Measurements from ENCODE around the gene CST1. TPM values are rescaled to one million over a fixed set of nuclear protein-coding genes. Genes with fewer than 3 reads are reported as not detected.
A peak's percentile ranks its signal among the peaks of the same experiment; 100 is the strongest.
"Not testable (repeated sequence)": the region's sequence is repeated elsewhere in the genome, so short reads cannot be mapped to it uniquely, and the experiment has no call there.

Gene CST1
- total RNA-seq, 6 donors from 2014 or later = not detected

DNA sequence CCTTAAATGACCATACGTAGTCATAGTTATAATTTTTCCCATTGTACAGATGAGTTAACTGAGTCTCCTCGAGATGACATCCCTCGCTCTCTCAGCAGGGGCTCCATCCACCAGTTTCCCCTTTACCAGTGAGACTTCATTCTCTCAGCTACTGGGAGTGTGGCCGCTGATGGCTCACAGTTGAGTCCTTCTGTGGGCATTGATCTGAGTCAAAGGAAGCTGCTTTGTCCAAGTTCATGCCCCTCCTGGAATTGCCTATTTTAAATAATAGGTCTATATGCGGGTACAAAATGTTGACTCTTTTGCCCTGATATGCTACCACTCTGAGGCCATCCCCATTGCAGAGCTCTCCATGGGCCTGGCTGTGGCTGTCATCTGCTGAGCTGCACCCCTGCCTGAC lies 14.8 kb upstream of the CST1 start:
- WGBS, 2 donors = 83 to 94% methylated on average over 4 to 5 of the region's 5 CpGs

DNA sequence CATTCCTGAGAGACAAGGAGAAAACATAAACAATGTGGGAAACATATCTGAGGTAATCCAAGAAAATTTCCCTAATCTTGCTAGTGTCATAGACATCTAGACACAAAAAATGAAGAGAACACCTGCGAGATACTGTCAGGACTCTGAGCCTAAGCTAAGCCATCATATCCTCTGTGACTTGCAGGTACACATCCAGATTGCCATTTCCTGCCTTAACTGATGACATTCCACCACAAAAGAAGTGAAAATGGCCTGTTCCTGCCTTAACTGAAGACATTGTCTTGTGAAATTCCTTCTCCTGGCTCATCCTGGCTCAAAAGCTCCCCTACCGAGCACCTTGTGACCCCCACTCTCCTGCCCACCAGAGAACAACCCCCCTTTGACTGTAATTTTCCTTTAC lies 13.9 kb upstream of the CST1 start:
- WGBS, 2 donors = 29 to 58% methylated on average over 2 of the region's 2 CpGs

More for the DNA sequence above, 14.8 kb upstream of the CST1 start:
- Histone ChIP-seq H3K27me3 (no peaks in the 10 kb centered on the region), H3K4me1 (no peaks in the 10 kb centered on the region), H3K36me3 (no peaks in the 10 kb centered on the region), H3K27ac (no peak overlapping the region), H3K9me3 (no peaks in the 10 kb centered on the region), H3K4me3 (no peak overlapping the region)
- DNase-seq (no peak), ATAC-seq (ENCODE audit: low FRiP score in 2 of 2) (no peak)
- TF ChIP-seq, protein P1, sequence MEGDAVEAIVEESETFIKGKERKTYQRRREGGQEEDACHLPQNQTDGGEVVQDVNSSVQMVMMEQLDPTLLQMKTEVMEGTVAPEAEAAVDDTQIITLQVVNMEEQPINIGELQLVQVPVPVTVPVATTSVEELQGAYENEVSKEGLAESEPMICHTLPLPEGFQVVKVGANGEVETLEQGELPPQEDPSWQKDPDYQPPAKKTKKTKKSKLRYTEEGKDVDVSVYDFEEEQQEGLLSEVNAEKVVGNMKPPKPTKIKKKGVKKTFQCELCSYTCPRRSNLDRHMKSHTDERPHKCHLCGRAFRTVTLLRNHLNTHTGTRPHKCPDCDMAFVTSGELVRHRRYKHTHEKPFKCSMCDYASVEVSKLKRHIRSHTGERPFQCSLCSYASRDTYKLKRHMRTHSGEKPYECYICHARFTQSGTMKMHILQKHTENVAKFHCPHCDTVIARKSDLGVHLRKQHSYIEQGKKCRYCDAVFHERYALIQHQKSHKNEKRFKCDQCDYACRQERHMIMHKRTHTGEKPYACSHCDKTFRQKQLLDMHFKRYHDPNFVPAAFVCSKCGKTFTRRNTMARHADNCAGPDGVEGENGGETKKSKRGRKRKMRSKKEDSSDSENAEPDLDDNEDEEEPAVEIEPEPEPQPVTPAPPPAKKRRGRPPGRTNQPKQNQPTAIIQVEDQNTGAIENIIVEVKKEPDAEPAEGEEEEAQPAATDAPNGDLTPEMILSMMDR (IDR thresholded peaks at IDR 0.05) = no peak
- TF ChIP-seq EP300 (IDR thresholded peaks at IDR 0.05) (no peak), POLR2AphosphoS5 (IDR thresholded peaks at IDR 0.05) (no peak), POLR2A (IDR thresholded peaks at IDR 0.05) (no peak)

DNA sequence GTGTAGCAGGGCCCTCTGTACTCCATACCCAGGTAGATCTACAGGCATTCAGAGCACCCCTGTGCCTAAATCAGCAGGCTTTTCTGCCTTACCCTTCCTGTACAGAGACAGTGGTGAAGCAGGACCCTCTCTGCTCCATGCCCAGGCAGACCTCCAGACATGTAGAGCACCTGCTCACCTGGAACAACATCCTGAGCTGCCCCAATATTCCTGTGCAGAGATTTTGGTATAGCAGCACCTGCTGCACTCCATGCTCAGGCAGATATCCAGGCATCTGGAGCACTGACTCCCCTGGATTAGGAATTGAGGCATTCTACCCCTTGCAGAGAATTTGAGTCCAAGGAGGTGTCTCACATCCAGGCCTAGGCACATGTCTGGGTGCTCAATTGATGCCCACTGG lies 12.6 kb upstream of the CST1 start:
- H3K4me1 ChIP-seq = no peaks in the 10 kb centered on the region
- no peak for DNase-seq
- no peaks in the 10 kb centered on the region for H3K36me3 ChIP-seq
- no peaks in the 10 kb centered on the region for H3K27me3 ChIP-seq
- no peak overlapping the region for H3K27ac ChIP-seq
- H3K4me3 ChIP-seq = no peak overlapping the region
- no peak for TF ChIP-seq EP300 (IDR thresholded peaks at IDR 0.05)
- TF ChIP-seq, protein P1 (IDR thresholded peaks at IDR 0.05) = no peak
- TF ChIP-seq POLR2AphosphoS5 (IDR thresholded peaks at IDR 0.05) = no peak
- no peak for TF ChIP-seq POLR2A (IDR thresholded peaks at IDR 0.05)
- no peaks in the 10 kb centered on the region for H3K9me3 ChIP-seq
- ATAC-seq (ENCODE audit: low FRiP score in 2 of 2) = peak in 1 of 2 donors; percentile 45

More for the DNA sequence above, 13.9 kb upstream of the CST1 start:
- H3K4me1 ChIP-seq; H3K4me3 ChIP-seq; H3K27ac ChIP-seq; H3K9me3 ChIP-seq; H3K27me3 ChIP-seq; ATAC-seq (ENCODE audit: low FRiP score in 2 of 2); DNase-seq; H3K36me3 ChIP-seq: not testable (repeated sequence)

DNA sequence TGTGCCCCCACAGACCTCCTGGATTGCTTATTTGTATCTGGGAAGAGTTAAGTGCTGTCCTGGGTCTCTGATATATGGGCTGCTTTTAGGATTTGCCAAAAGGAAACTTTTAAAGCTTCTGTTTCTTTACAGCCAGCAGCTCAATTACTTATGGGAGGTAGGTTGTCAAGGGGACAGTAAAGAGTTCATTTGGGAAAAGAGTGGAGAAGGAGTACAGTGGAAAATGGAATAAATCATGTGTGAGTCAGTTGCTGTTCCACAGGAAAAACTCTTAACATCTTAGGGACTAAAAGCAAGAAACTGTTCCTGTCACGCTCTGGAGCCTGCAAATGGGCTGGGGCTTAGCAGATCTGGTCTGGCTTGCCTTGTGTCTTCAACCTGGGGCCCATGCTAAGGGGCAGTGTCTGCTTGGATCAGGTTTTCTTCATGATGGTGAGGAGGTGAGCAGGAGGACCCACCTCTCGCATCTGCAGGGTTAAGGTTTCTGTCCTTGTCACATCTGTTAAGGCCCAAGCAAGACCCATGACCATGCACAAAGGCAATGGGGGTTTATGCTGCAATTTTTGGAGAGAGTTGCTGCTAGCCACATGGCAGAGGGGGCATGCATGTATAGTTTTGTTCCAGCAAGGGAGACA lies 8.7 kb upstream of the CST1 start:
- H3K27me3 ChIP-seq = no peaks in the 10 kb centered on the region
- no peaks in the 10 kb centered on the region for H3K9me3 ChIP-seq
- H3K36me3 ChIP-seq = no peaks in the 10 kb centered on the region
- ATAC-seq (ENCODE audit: low FRiP score in 2 of 2) (no peak), DNase-seq (no peak)
- H3K4me1 ChIP-seq = peaks cover 0 to 4% (median 0%) of the 10 kb centered on the region in 4 donors
- H3K4me3 ChIP-seq = no peak overlapping the region
- no peak overlapping the region for H3K27ac ChIP-seq
- TF ChIP-seq, protein P1 (IDR thresholded peaks at IDR 0.05) = no peak
- TF ChIP-seq POLR2A (IDR thresholded peaks at IDR 0.05) (no peak), POLR2AphosphoS5 (IDR thresholded peaks at IDR 0.05) (no peak), EP300 (IDR thresholded peaks at IDR 0.05) (no peak)
- WGBS, 2 donors = 91 to 92% methylated on average over 2 of the region's 2 CpGs

DNA sequence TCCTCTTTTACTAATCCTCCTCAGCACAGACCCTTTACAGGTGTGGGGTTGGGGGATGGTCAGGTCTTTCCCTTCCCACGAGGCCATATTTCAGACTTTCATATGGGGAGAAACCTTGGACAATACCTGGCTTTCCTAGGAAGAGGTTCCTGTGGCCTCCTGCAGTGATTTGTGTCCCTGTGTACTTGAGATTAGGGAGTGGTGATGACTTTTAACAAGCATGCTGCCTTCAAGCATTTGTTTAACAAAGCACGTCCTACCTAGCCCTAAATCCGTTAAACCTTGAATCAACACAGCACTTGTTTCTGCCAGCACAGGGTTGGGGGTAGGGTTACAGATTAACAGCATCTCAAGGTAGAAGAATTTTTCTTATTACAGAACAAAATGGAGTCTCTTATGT lies 6.1 kb upstream of the CST1 start:
- not testable (repeated sequence) for ATAC-seq (ENCODE audit: low FRiP score in 2 of 2); H3K9me3 ChIP-seq; DNase-seq; H3K36me3 ChIP-seq; H3K27ac ChIP-seq; H3K27me3 ChIP-seq; H3K4me3 ChIP-seq; H3K4me1 ChIP-seq
- 24 to 25% methylated on average over 3 of the region's 3 CpGs for WGBS, 2 donors

DNA sequence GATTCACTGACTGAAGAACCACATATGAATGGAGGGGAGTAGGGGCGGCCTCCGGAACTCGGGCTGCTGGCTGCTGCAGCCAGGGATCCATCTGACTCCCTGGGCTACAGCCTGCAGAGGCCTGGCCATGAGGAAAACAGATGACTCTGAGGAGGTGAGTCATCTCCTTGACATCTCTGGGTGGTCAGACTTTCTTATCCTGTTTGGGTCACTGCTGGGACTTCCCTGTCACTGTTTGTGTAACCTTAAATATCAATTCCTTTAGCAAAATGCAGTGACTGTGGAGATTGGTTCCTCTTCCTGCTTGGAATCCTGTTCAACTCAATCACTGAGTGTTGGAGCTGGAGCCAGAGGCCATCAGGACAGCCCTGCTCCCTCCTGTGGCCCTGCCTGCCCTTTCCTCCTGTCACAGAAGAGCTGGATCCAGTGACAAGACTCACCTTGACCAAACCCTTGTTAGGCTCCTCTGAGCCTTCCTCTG lies 4.4 kb upstream of the CST1 start:
- not testable (repeated sequence) for H3K9me3 ChIP-seq, H3K4me1 ChIP-seq, H3K36me3 ChIP-seq, DNase-seq, H3K4me3 ChIP-seq, H3K27me3 ChIP-seq
- peak in 1 of 2 donors; percentile 76 for ATAC-seq (ENCODE audit: low FRiP score in 2 of 2)
- peak overlapping the region in 1 of 4 donors; percentile 49 for H3K27ac ChIP-seq
- WGBS, 2 donors = 73% methylated on average over 3 of the region's 3 CpGs

Data from upper lobe of left lung (tissue), 6 donors.